Activated CD8-positive, alpha-beta memory T cell treated with anti-CD3 and anti-CD28 coated beads, Interleukin-2, amount 50 U/mL, for 24 hours (primary cell): ENCODE results near the gene DOCK9.

ENCODE experiments used
- DNase-seq: peaks from one replicate; pipeline ENCODE4 v3.0.0-alpha.2; 2020; ENCODE audit errors: extremely low read depth

Gene DOCK9

GRCh38 chr13:98797456-98797855 lies 180.4 kb downstream of the DOCK9 start:
- no peak for DNase-seq

- DNase-seq: no peak
Observed at GRCh38 chr13:98796798-98797197, 181.1 kb downstream of the DOCK9 start.

GRCh38 chr13:98796191-98796590 lies 181.7 kb downstream of the DOCK9 start:
- DNase-seq: no peak

- no peak for DNase-seq
Observed at GRCh38 chr13:98795220-98795619, 182.6 kb downstream of the DOCK9 start.

GRCh38 chr13:98794498-98794897 lies 183.4 kb downstream of the DOCK9 start:
- no peak for DNase-seq

DNA sequence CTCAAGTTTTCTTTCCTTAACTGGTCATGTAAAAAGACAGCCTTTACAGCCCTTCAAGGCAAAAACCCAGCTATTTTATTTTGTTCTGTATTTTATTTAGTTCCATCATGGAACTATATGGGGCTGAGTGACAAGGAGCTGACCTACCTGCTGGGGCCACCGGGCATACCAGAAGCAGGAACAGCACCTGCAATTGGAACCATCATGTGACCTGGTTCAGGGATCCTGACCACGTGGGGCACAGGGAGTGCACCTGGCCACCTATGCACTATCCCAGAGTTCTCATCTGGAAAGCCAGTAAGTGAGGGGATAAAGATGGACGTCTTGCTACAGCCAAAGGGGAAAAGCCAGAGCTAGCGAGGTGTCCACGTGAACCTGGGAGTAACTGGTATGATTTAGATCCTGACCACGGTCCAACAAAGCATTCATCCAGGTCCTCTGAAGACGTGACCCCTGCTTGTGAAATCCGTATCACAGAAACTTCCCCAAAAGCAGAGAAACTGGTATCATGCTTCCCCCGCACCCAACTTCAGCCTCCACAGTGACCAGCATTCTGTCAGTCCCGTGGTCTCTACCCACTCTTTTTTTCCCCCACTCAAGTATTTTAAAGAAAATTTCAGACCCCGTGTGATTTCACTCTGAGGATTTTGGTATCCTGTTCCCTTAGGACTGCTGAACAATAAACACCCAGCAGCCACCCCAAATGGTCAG lies 184.9 kb downstream of the DOCK9 start:
- no peak for DNase-seq

DNA sequence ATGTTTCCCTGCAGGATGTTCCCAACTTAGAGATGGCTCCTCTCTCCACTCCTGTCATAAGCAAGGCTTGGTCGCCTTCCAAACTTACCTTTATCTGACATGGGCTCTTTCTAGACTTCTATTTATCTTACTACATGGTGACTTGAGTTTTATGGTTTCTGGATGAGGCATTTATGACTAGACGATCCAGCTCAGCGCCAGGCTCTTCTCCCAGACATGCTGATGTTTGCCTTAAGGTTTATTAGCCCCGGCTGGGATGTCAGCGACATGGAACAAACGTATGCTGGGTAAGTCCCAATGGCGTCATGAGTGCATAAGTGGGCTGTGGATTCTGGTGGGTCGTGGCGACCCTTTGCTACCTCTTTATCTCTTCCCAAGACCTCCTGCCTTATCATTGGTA lies 185.5 kb downstream of the DOCK9 start:
- DNase-seq: no peak

GRCh38 chr13:98791611-98792010 lies 186.3 kb downstream of the DOCK9 start:
- no peak for DNase-seq

- no peak for DNase-seq
Observed at GRCh38 chr13:98787996-98788395, 189.9 kb downstream of the DOCK9 start.

- no peak for DNase-seq
Observed at GRCh38 chr13:98787173-98787572, 190.7 kb downstream of the DOCK9 start.

- no peak for DNase-seq
Observed at GRCh38 chr13:98786023-98786422, 191.8 kb downstream of the DOCK9 start.

GRCh38 chr13:98785405-98785804 lies 192.5 kb downstream of the DOCK9 start:
- DNase-seq: no peak

GRCh38 chr13:98784666-98785065 lies 193.2 kb downstream of the DOCK9 start:
- DNase-seq: no peak

- DNase-seq: no peak
Observed at GRCh38 chr13:98783856-98784478, 193.9 kb downstream of the DOCK9 start.

GRCh38 chr13:98782654-98783053 lies 195.2 kb downstream of the DOCK9 start:
- no peak for DNase-seq

GRCh38 chr13:98781905-98782304 lies 196.0 kb downstream of the DOCK9 start:
- DNase-seq: no peak

- DNase-seq: no peak
Observed at GRCh38 chr13:98781470-98781869, 196.4 kb downstream of the DOCK9 start.

DNA sequence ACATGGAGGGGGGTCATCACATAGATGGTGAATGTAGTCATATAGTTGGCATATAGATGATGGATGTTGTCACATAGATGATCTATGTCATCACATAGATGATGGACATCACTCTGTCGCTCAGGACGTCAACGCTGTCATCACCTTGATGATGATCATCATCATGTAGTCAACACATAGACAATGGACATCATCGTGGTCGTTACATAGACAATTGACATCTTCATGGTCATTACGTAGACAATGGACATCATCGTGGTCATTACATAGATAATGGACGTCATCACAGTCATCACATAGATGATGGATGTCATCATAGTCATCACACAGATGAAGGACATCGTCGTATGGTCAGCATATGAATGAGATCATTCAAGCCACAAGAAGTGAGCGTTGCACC lies 196.8 kb downstream of the DOCK9 start:
- no peak for DNase-seq

DNA sequence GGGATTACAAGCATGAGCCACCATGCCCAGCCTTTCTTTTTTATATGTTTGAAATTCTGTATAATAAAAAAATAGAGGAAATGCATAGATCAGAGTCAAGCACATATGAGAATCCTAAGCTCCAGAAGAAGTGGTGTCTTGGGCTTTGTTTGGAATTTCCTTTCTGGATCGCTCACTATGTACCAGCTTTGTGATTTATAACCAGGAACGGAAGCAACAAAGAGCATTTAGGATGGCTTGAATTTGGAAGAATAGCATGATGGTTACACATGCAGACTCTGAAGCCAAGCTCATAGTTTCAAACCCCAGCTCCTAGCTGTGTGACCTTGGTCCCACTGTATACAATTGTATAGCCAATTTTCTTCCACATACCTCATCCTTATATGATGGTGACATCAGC lies 197.4 kb downstream of the DOCK9 start:
- no peak for DNase-seq

- no peak for DNase-seq
Observed at GRCh38 chr13:98779695-98780094, 198.2 kb downstream of the DOCK9 start.

DNA sequence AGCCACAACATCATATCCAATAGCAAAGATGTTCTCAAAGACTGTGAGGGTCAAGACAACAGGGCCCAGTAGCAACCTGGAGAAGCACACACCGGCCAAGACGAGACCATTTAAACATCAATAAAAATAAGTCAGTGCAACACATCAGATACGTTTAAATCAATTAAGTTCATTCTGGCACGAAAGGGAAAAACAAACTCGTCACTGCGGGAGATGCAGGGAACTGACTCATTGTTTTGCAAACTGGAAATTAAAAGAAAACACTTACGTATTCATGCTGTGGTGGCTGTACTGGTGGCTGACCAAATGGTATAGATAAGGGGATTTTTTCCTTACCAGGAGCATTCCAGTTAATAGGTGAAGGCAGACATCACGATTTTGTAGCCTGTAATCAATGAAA lies 199.1 kb downstream of the DOCK9 start:
- DNase-seq: no peak

DNA sequence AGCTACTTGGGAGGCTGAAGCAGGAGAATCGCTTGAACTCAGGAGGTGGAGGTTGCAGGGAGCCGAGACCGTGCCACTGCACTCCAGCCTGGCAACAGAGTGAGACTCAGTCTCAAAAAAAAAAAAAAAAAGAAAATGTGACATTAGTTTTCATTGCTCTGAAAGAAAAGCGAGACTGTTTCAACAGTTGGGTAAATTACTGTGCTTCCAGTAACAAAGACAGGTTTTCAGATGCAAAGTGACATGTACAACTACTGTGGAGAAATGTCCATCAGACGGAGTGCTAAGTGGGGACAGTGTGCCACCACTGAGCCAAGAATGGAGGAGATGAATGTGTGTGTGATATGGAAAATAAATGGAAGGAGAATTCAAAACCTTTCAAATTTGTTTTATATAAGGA lies 201.2 kb downstream of the DOCK9 start:
- DNase-seq: no peak

GRCh38 chr13:98775844-98776598 lies 201.8 kb downstream of the DOCK9 start:
- DNase-seq: no peak
